ENCODE results near the gene SLC24A4. TPM values are rescaled to one million over a fixed set of nuclear protein-coding genes. Genes with fewer than 3 reads are reported as not detected.

SLC24A4 gene
- total RNA-seq, 1 donor from 2014 or later, result 3.5 TPM

DNA sequence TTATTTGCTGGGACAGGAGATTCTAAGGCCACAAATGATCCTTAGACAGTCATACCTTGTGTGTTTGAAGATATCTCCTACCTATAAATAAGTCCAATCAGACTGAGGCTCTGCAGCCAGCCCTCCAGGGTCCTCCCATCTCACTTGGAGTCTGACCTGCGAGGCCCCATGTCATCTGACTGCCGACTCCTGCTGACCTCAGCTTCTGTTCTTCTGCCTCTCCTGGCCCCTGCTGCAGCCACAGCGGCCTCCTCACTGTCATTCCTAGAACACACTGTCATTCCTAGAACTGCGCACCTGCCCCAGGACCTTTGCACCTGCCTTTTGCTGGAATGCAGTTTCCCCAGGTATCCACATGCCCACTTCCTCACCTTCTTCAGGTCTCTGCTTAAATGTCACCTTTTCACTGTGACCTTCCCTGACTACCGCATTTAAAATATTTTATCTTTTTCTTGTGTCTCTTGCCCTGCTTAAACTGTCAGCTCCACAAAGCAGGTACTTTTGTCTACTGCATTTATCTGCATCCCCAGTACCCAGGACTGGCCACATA is 134.1 kb downstream of the SLC24A4 start:
- Histone ChIP-seq H3K4me3 (no peak overlapping the region), H3K27me3 (ENCODE audit: low read depth) (no peaks in the 10 kb centered on the region), H3K36me3 (no peaks in the 10 kb centered on the region), H3K9me3 (no peaks in the 10 kb centered on the region), H3K4me1 (peaks cover 42% of the 10 kb centered on the region), H3K27ac (no peak overlapping the region)
- intact Hi-C loops (cut with DNase I), result no loop called here
- DNase-seq (no peak), ATAC-seq (no peak)
- TF ChIP-seq, protein P1, sequence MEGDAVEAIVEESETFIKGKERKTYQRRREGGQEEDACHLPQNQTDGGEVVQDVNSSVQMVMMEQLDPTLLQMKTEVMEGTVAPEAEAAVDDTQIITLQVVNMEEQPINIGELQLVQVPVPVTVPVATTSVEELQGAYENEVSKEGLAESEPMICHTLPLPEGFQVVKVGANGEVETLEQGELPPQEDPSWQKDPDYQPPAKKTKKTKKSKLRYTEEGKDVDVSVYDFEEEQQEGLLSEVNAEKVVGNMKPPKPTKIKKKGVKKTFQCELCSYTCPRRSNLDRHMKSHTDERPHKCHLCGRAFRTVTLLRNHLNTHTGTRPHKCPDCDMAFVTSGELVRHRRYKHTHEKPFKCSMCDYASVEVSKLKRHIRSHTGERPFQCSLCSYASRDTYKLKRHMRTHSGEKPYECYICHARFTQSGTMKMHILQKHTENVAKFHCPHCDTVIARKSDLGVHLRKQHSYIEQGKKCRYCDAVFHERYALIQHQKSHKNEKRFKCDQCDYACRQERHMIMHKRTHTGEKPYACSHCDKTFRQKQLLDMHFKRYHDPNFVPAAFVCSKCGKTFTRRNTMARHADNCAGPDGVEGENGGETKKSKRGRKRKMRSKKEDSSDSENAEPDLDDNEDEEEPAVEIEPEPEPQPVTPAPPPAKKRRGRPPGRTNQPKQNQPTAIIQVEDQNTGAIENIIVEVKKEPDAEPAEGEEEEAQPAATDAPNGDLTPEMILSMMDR (IDR thresholded peaks at IDR 0.05), result no peak

- peak overlapping the region; percentile 80 for H3K27ac ChIP-seq
- intact Hi-C loops (cut with DNase I), result no loop called here
- peak overlapping the region; percentile 8 for H3K4me3 ChIP-seq
Observed at GRCh38 chr14:92458136-92459029, 135.4 kb downstream of the SLC24A4 start.

GRCh38 chr14:92459030-92459949 is 136.3 kb downstream of the SLC24A4 start:
- Histone ChIP-seq H3K27ac (peak overlapping the region; percentile 80), H3K9me3 (no peaks in the 10 kb centered on the region), H3K4me3 (peak overlapping the region; percentile 8), H3K36me3 (no peaks in the 10 kb centered on the region), H3K27me3 (ENCODE audit: low read depth) (no peaks in the 10 kb centered on the region), H3K4me1 (peaks cover 46% of the 10 kb centered on the region)
- TF ChIP-seq, protein P1 (IDR thresholded peaks at IDR 0.05), result no peak
- no peak for DNase-seq
- intact Hi-C loops (cut with DNase I), result no loop called here
- peak in 1 of 2 donors; percentile 36 for ATAC-seq

More at GRCh38 chr14:92458136-92459029, 135.4 kb downstream of the SLC24A4 start:
- TF ChIP-seq, protein P1 (IDR thresholded peaks at IDR 0.05), result no peak
- Histone ChIP-seq H3K4me1 (peaks cover 46% of the 10 kb centered on the region), H3K36me3 (no peaks in the 10 kb centered on the region), H3K27me3 (ENCODE audit: low read depth) (no peaks in the 10 kb centered on the region), H3K9me3 (no peaks in the 10 kb centered on the region)
- ATAC-seq (no peak), DNase-seq (no peak)

GRCh38 chr14:92459950-92460421 is 137.0 kb downstream of the SLC24A4 start:
- TF ChIP-seq, protein P1 (IDR thresholded peaks at IDR 0.05), result no peak
- H3K27me3 ChIP-seq (ENCODE audit: low read depth), result no peaks in the 10 kb centered on the region
- peak overlapping the region; percentile 80 for H3K27ac ChIP-seq
- H3K4me3 ChIP-seq, result no peak overlapping the region
- DNase-seq (no peak), ATAC-seq (no peak)
- peaks cover 46% of the 10 kb centered on the region for H3K4me1 ChIP-seq
- intact Hi-C loops (cut with DNase I), result no loop called here
- no peaks in the 10 kb centered on the region for H3K36me3 ChIP-seq
- no peaks in the 10 kb centered on the region for H3K9me3 ChIP-seq

DNA sequence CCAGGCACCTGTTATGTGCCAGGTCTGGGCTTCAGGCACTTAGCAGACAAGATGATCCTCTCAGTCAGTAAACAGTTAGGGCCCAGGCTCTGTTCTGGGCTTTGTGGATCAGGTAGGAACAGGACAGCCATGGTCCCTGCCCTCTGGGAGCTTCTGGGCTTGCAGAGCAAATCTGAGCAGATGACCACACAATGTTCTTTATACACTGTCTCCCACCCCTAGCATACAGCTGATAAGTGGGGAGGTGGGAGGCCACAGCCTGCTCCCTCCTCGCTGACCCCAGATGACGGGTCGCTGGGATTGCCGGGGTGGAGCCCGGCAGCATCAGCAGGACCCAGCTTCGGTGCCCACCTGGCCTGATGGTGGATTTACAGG is 137.6 kb downstream of the SLC24A4 start:
- intact Hi-C loops (cut with DNase I), result no loop called here
- DNase-seq (no peak), ATAC-seq (no peak)
- Histone ChIP-seq H3K4me1 (peaks cover 46% of the 10 kb centered on the region), H3K4me3 (no peak overlapping the region), H3K9me3 (no peaks in the 10 kb centered on the region), H3K27ac (peak overlapping the region; percentile 80), H3K36me3 (no peaks in the 10 kb centered on the region), H3K27me3 (ENCODE audit: low read depth) (no peaks in the 10 kb centered on the region)
- TF ChIP-seq, protein P1 (IDR thresholded peaks at IDR 0.05), result no peak

Data from lower lobe of right lung (tissue), 2 donors.